ENCODE measurements around the gene RHOF. TPM values are rescaled to one million over a fixed set of nuclear protein-coding genes. Genes with fewer than 3 reads are reported as not detected.

RHOF gene
- total RNA-seq = 100 to 1,000 TPM in 1 of 4 donors, 10 to 100 TPM in 3; 22.8 to 105 (median 69.9) TPM

DNA sequence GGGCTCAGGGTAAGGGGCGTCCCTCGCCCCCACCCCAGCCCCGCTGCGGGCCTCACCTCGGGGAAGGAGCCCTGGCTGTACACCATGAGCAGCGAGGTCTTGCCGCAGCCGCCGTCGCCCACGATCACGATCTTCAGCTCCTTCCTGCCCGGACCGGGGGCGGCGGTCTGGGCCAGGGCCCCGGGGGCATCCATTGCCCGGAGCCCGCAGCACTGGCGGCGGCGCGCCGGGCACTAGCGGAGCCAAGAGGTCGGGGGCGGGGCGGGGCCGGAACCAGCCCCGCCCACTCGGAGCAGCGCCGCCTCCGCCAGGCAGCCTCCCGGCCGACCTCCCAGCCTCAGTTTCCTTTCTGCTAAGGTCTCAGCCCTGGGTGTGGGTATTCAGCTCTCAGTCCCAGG, at the start of gene RHOF:
Gene RHOF, minus strand, starts transcription at position 249 of the 398 bp plus-strand sequence. Its CDS starts 55 bp downstream, at position 194.
- H3K27me3 ChIP-seq = no peaks in the 10 kb centered on the region
- 2% methylated on average over 13 of the region's 36 CpGs; no CpG with 5 or more reads in 1 of the 2 donors for WGBS, 2 donors
- H3K4me1 ChIP-seq = peaks cover 56 to 73% of the 10 kb centered on the region in 2 donors
- peak within 1 kb of the TSS; percentile 3 to 33 (median 32) for H3K4me3 ChIP-seq (replicated peaks in 1 of 3)
- H3K36me3 ChIP-seq = no peaks in the 10 kb centered on the region
- intact Hi-C loops (cut with DNase I) = loop anchor here (5.0 kb wide), 1 partner anchor 96 kb away; no protein-coding TSS in a partner anchor
- peak within 1 kb of the TSS; percentile 97 to 100 (median 100) for H3K27ac ChIP-seq
- peak; percentile 53 to 57 for DNase-seq
- no peaks in the 10 kb centered on the region for H3K9me3 ChIP-seq
- TF ChIP-seq CTCF (IDR thresholded peaks at IDR 0.05) (no peak), POLR2A (IDR thresholded peaks at IDR 0.05) (peak in 1 of 2 donors; percentile 70)

GRCh38 chr12:121839993-121840761, 46.7 kb upstream of the RHOF start:
- H3K4me3 ChIP-seq (replicated peaks in 1 of 3) = peak overlapping the region in 2 of 3 donors; percentile 20 to 45
- no peaks in the 10 kb centered on the region for H3K36me3 ChIP-seq
- peaks cover 5 to 6% of the 10 kb centered on the region in 2 donors for H3K4me1 ChIP-seq
- intact Hi-C loops (cut with DNase I) = no loop called here
- no peaks in the 10 kb centered on the region for H3K9me3 ChIP-seq
- WGBS, 2 donors = 80 to 87% methylated on average over 21 to 23 of the region's 24 CpGs
- H3K27ac ChIP-seq = peak overlapping the region in 1 of 3 donors; percentile 56
- no peaks in the 10 kb centered on the region for H3K27me3 ChIP-seq
- no peak for DNase-seq
- no peak for TF ChIP-seq CTCF (IDR thresholded peaks at IDR 0.05)
- TF ChIP-seq POLR2A (IDR thresholded peaks at IDR 0.05) = no peak

- H3K4me3 ChIP-seq (replicated peaks in 1 of 3) = peak overlapping the region in 2 of 3 donors; percentile 20 to 45
- peak overlapping the region in 1 of 3 donors; percentile 56 for H3K27ac ChIP-seq
- H3K4me1 ChIP-seq = peaks cover 5 to 6% of the 10 kb centered on the region in 2 donors
- WGBS, 2 donors = 13 to 26% methylated on average over 31 to 53 of the region's 53 CpGs
- peak; percentile 100 for DNase-seq
- H3K27me3 ChIP-seq = no peaks in the 10 kb centered on the region
- H3K9me3 ChIP-seq = no peaks in the 10 kb centered on the region
- intact Hi-C loops (cut with DNase I) = no loop called here
- H3K36me3 ChIP-seq = no peaks in the 10 kb centered on the region
- TF ChIP-seq CTCF (IDR thresholded peaks at IDR 0.05) (peak in 4 of 6 experiments; percentile 23 to 55 (median 33)), POLR2A (IDR thresholded peaks at IDR 0.05) (peak in 1 of 2 donors; percentile 66)
Measured at GRCh38 chr12:121839106-121839992, 45.9 kb upstream of the RHOF start.

DNA sequence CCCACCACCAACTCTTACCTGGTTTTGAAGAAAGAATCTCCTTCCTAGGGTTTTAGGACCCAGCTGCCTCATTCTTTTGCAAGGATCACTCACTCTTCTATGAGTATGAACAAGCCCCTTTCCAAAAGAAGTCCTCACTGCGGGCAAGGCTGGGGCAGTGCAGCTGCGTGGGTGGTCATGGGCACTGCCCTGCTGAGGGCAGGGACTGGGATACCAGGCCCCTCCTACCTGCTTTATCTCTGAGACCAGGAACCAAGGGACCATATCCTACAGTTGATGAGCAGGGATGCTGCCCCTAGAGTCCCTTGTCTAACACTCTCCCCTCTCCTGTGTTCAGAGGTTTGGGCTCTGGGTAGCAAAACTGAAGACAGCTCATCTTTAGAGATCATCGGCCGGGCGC, 44.6 kb upstream of the RHOF start:
- H3K27ac ChIP-seq = no peak overlapping the region
- H3K4me3 ChIP-seq (replicated peaks in 1 of 3) = no peak overlapping the region
- intact Hi-C loops (cut with DNase I) = no loop called here
- peak; percentile 74 to 84 for DNase-seq
- H3K9me3 ChIP-seq = no peaks in the 10 kb centered on the region
- peaks cover 5 to 6% of the 10 kb centered on the region in 2 donors for H3K4me1 ChIP-seq
- no peaks in the 10 kb centered on the region for H3K36me3 ChIP-seq
- WGBS, 2 donors = 73 to 74% methylated on average over 5 of the region's 5 CpGs
- TF ChIP-seq POLR2A (IDR thresholded peaks at IDR 0.05) = no peak
- TF ChIP-seq CTCF (IDR thresholded peaks at IDR 0.05) = no peak
- no peaks in the 10 kb centered on the region for H3K27me3 ChIP-seq
